B cell (primary cell): Measurements from ENCODE around the gene PCF11. TPM values are rescaled to one million over a fixed set of nuclear protein-coding genes. Genes with fewer than 3 reads are reported as not detected.

ENCODE experiments used
- ATAC-seq: fragments of 200-7000 bp; cut with Tn5 transposase; one replicate; pipeline ENCODE4 v1.10.0; 2021; ENCODE audit warnings: low read depth, mild to moderate bottlenecking, moderate number of reproducible peaks, moderate library complexity
- CTCF ChIA-PET: fragments of 350-600 bp; sonication (Branson Sonifier 250); formaldehyde crosslinking; loops from one replicate; lab custom pipeline; 2021; ENCODE audit warnings: antibody characterized with exemption, inconsistent platforms; lab: Charles Lee
- POLR2A ChIA-PET: fragments of 350-600 bp; sonication (Branson Sonifier 250); formaldehyde crosslinking; loops from one replicate; lab custom pipeline; 2021; ENCODE audit warnings: antibody characterized with exemption; lab: Charles Lee
- DNase-seq: peaks from one replicate; pipeline ENCODE4 v3.0.0; 2013
- H2AFZ ChIP-seq: 2 replicates; pipeline ENCODE4 v1.6.1; 2012; ENCODE audit warnings: mild to moderate bottlenecking, low read depth, low read length; ENCODE audit not compliant: insufficient read depth, poor library complexity, severe bottlenecking
- H3K27ac ChIP-seq, 2 donors: 1 replicate in 1 of 2; 2 replicates in 1 of 2; pipeline ENCODE4 v1.5.1; 2012 to 2013; ENCODE audit warnings: low read length in 2 of 2, mild to moderate bottlenecking in 2 of 2, moderate library complexity in 1 of 2
- H3K27me3 ChIP-seq, 4 experiments: fragments of 200-600 bp in 1 of 4; sonication (generic) in 1 of 4; replicated peaks in 1 of 4; 1 replicate in 2 of 4; 2 replicates in 2 of 4; pipeline versions ENCODE4 v1.6.1 to v1.7.0; 2013 to 2016; ENCODE audit warnings: low read length in 3 of 4, mild to moderate bottlenecking in 2 of 4, mixed read lengths in 1 of 4, moderate library complexity in 1 of 4; ENCODE audit not compliant: insufficient read depth in 4 of 4, control insufficient read depth in 3 of 4; ENCODE audit errors: control extremely low read depth in 1 of 4
- H3K36me3 ChIP-seq, 2 experiments: replicated peaks in 1 of 2; 1 replicate in 1 of 2; 2 replicates in 1 of 2; pipeline versions ENCODE4 v1.6.1 to v1.7.1; 2013; ENCODE audit warnings: low read length in 1 of 2; ENCODE audit not compliant: insufficient read depth in 2 of 2, control insufficient read depth in 1 of 2; ENCODE audit errors: control extremely low read depth in 1 of 2, extremely low read depth in 1 of 2
- H3K4me1 ChIP-seq, 2 donors: fragments of 200-600 bp in 1 of 2; sonication (generic) in 1 of 2; 1 replicate in 1 of 2; 2 replicates in 1 of 2; pipeline versions ENCODE4 v1.5.1 to v1.6.1; 2013 to 2017; ENCODE audit warnings: low read length in 2 of 2; ENCODE audit not compliant: control insufficient read depth in 2 of 2, insufficient read depth in 2 of 2
- H3K4me2 ChIP-seq: replicated peaks from 2 replicates; pipeline ENCODE3; 2012; ENCODE audit warnings: mild to moderate bottlenecking, low read depth, low read length; ENCODE audit not compliant: poor library complexity, severe bottlenecking
- H3K4me3 ChIP-seq, 5 experiments: fragments of 200-600 bp in 1 of 5; sonication (generic) in 1 of 5; 1 replicate in 3 of 5; 2 replicates in 2 of 5; pipeline versions ENCODE4 v1.5.1 to v1.7.0; 2011 to 2016; ENCODE audit warnings: low read length in 4 of 5, mild to moderate bottlenecking in 4 of 5, low read depth in 2 of 5, control low read depth in 1 of 5, moderate library complexity in 1 of 5; ENCODE audit not compliant: insufficient read depth in 1 of 5; ENCODE audit errors: control extremely low read depth in 1 of 5, extremely low read depth in 1 of 5
- H3K79me2 ChIP-seq: fragments of 200-600 bp; sonication (generic); one replicate; pipeline ENCODE4 v1.6.0; 2016; ENCODE audit warnings: low read length; ENCODE audit not compliant: control insufficient read depth, insufficient read depth
- H3K9ac ChIP-seq: fragments of 200-600 bp; sonication (generic); 2 replicates; pipeline ENCODE4 v1.6.1; 2017; ENCODE audit warnings: mild to moderate bottlenecking, low read length, moderate library complexity
- H3K9me3 ChIP-seq, 3 donors: one replicate each; pipeline versions ENCODE4 v1.6.1 to v1.7.1; 2013; ENCODE audit warnings: low read length in 2 of 3; ENCODE audit not compliant: control insufficient read depth in 2 of 3, insufficient read depth in 1 of 3; ENCODE audit errors: control extremely low read depth in 1 of 3
- H4K20me1 ChIP-seq: 2 replicates; pipeline ENCODE4 v1.6.0; 2012; ENCODE audit warnings: mild to moderate bottlenecking, low read length; ENCODE audit not compliant: insufficient read depth, control insufficient read depth, poor library complexity, severe bottlenecking
- H3K27ac Mint-ChIP-seq: one replicate; pipeline ENCODE4 v1.8.0; 2021; ENCODE audit warnings: mixed read lengths
- H3K27me3 Mint-ChIP-seq: one replicate; pipeline ENCODE4 v1.8.0; 2021; ENCODE audit warnings: mixed read lengths
- H3K4me1 Mint-ChIP-seq: one replicate; pipeline ENCODE4 v1.8.0; 2021; ENCODE audit warnings: mixed read lengths
- H3K4me3 Mint-ChIP-seq: one replicate; pipeline ENCODE4 v1.8.0; 2021; ENCODE audit warnings: mixed read lengths
- H3K9me3 Mint-ChIP-seq: one replicate; pipeline ENCODE4 v1.8.0; 2022; ENCODE audit warnings: mixed read lengths; ENCODE audit not compliant: insufficient read depth
- EZH2 ChIP-seq: IDR thresholded peaks from 2 replicates; pipeline ENCODE4 v1.6.1; 2012; ENCODE audit warnings: borderline replicate concordance, low read depth, mild to moderate bottlenecking, moderate library complexity, low read length; ENCODE audit not compliant: insufficient read depth, poor library complexity, severe bottlenecking
- intact Hi-C: fragments of 100-400 bp; cut with micrococcal nuclease; formaldehyde crosslinking; loops from one replicate; pipeline ENCODE4 v1.10.0; 2022
- polyA plus RNA-seq: library from polyadenylated mRNA; depleted of rRNA; stranded (reverse); fragments of >200 nt; gene quantifications from 2 replicates; pipeline ENCODE4 v1.2.3, GENCODE V29; 2012
- total RNA-seq, 2 donors: library from RNA; stranded (reverse); fragments of 120-200 nt in 1 of 2; gene quantifications; 1 replicate in 1 of 2; 2 replicates in 1 of 2; pipeline versions ENCODE4 v1.2.3 to v1.2.4, GENCODE V29; 2013 to 2022
- TF ChIP-seq, protein P1 (sequence below): fragments of 200-600 bp; IDR thresholded peaks from one replicate; pipeline ENCODE4 v1.8.0; 2022; ENCODE audit warnings: antibody characterized with exemption, mild to moderate bottlenecking

PCF11 gene
- total and polyA plus RNA-seq, 2 donors (not counting 1 experiment from before 2014, with no cell fraction given): 123 to 185 TPM

DNA sequence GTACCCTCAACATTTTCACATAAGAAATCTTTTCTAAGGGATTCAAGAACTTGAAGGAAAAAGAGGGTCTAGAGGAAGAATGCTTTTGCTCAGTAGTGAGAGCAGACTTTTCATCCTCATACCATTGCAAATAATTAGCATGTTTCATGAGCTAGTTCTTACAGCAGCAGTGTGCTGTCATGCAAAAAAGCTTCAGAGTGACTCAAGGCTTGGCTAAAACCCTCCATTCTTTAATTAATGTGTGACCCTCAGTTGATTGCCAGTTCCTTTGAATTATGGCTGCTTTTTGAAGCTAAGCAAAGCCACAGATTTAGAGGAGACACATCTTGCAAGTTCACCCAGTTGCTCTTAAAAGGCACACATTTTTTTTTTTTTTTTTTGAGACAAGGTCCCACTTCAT is 36.6 kb upstream of the PCF11 start:
- peaks cover 29 to 31% of the 10 kb centered on the region in 2 donors for H3K4me1 ChIP-seq
- peak overlapping the region; percentile 37 for H2AFZ ChIP-seq
- ChIA-PET CTCF (interaction anchor here (0.7 to 1.5 kb wide), 2 partner anchors 10 to 257 kb away, joined by 3 read pairs; no protein-coding TSS in a partner anchor), POLR2A (no interaction called here)
- peaks cover 15% of the 10 kb centered on the region for H3K79me2 ChIP-seq
- no peaks in the 10 kb centered on the region for H3K9me3 ChIP-seq
- Mint-ChIP-seq H3K4me1 (peaks cover 35% of the 10 kb centered on the region), H3K27me3 (no peaks in the 10 kb centered on the region), H3K9me3 (no peaks in the 10 kb centered on the region), H3K4me3 (no peak overlapping the region), H3K27ac (peak overlapping the region; percentile 41)
- H3K4me3 ChIP-seq: no peak overlapping the region
- H3K27ac ChIP-seq: no peak overlapping the region
- no peaks in the 10 kb centered on the region for H3K36me3 ChIP-seq
- H3K4me2 ChIP-seq: no peak overlapping the region
- intact Hi-C loops: no loop called here
- ATAC-seq: no peak
- no peak for DNase-seq
- no peaks in the 10 kb centered on the region for H4K20me1 ChIP-seq
- no peaks in the 10 kb centered on the region for H3K27me3 ChIP-seq
- TF ChIP-seq, protein P1, sequence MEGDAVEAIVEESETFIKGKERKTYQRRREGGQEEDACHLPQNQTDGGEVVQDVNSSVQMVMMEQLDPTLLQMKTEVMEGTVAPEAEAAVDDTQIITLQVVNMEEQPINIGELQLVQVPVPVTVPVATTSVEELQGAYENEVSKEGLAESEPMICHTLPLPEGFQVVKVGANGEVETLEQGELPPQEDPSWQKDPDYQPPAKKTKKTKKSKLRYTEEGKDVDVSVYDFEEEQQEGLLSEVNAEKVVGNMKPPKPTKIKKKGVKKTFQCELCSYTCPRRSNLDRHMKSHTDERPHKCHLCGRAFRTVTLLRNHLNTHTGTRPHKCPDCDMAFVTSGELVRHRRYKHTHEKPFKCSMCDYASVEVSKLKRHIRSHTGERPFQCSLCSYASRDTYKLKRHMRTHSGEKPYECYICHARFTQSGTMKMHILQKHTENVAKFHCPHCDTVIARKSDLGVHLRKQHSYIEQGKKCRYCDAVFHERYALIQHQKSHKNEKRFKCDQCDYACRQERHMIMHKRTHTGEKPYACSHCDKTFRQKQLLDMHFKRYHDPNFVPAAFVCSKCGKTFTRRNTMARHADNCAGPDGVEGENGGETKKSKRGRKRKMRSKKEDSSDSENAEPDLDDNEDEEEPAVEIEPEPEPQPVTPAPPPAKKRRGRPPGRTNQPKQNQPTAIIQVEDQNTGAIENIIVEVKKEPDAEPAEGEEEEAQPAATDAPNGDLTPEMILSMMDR: no peak
- TF ChIP-seq EZH2: no peak
- no peak overlapping the region for H3K9ac ChIP-seq

DNA sequence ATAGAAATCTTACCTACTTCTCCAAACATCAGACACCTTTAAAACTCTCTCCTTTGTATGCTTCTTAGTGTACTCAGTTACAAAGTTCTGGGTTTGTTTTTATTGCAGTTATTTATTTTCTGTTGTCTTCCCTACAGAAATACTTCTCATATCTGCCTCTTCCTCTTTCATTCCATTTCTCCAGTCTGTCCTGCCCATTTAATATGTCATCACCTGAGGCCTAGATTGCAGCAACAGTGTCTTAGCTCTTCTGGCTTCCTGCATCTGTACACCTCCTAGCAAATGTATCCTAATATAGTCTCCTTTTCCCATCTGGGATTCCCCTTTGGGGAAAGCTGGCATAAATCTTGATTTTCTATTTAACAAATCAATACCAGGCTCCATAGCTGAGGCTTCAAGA is 34.9 kb upstream of the PCF11 start:
- no peak for ATAC-seq
- H3K4me1 Mint-ChIP-seq: peaks cover 22% of the 10 kb centered on the region
- Histone ChIP-seq H3K27ac (no peak overlapping the region), H3K4me3 (no peak overlapping the region), H3K9ac (no peak overlapping the region), H4K20me1 (no peaks in the 10 kb centered on the region), H3K9me3 (no peaks in the 10 kb centered on the region), H3K36me3 (no peaks in the 10 kb centered on the region), H3K4me1 (peaks cover 14% of the 10 kb centered on the region in 2 donors), H3K79me2 (no peaks in the 10 kb centered on the region), H3K27me3 (no peaks in the 10 kb centered on the region), H3K4me2 (no peak overlapping the region), H2AFZ (peak overlapping the region; percentile 9)
- no peaks in the 10 kb centered on the region for H3K9me3 Mint-ChIP-seq
- intact Hi-C loops: no loop called here
- no peak overlapping the region for H3K4me3 Mint-ChIP-seq
- CTCF ChIA-PET: no interaction called here
- no peak for DNase-seq
- no peak for TF ChIP-seq EZH2
- TF ChIP-seq, protein P1: no peak
- POLR2A ChIA-PET: interaction anchor here (0.5 kb wide), 1 partner anchor 68 kb away, joined by 4 read pairs; no protein-coding TSS in a partner anchor
- no peak overlapping the region for H3K27ac Mint-ChIP-seq
- H3K27me3 Mint-ChIP-seq: no peaks in the 10 kb centered on the region
